Fibroblast of lung (primary cell): ENCODE data around the gene C15orf40. TPM values are rescaled to one million over a fixed set of nuclear protein-coding genes. Genes with fewer than 3 reads are reported as not detected.

Experiments used
- DNase-seq, 2 donors: peaks; one replicate each; pipeline versions ENCODE4 v3.0.0 to v3.0.0-alpha.2; 2010; ENCODE audit warnings: low read depth in 2 of 2
- H2AFZ ChIP-seq: 2 replicates; pipeline ENCODE4 v1.5.1; 2012; ENCODE audit warnings: low read length, control low read depth, inconsistent platforms
- H3K27ac ChIP-seq: 2 replicates; pipeline ENCODE4 v1.5.1; 2011; ENCODE audit warnings: low read length, control low read depth; ENCODE audit not compliant: insufficient read depth
- H3K27me3 ChIP-seq: 2 replicates; pipeline ENCODE4 v1.5.1; 2011; ENCODE audit warnings: mild to moderate bottlenecking, low read length; ENCODE audit not compliant: control insufficient read depth, insufficient read depth
- H3K36me3 ChIP-seq: 2 replicates; pipeline ENCODE4 v1.5.1; 2011; ENCODE audit warnings: low read length; ENCODE audit not compliant: control insufficient read depth, insufficient read depth
- H3K4me1 ChIP-seq: 2 replicates; pipeline ENCODE4 v1.5.1; 2011; ENCODE audit warnings: low read length; ENCODE audit not compliant: control insufficient read depth, insufficient read depth; ENCODE audit errors: extremely low read depth
- H3K4me2 ChIP-seq: 2 replicates; pipeline ENCODE4 v1.5.1; 2011; ENCODE audit warnings: low read length, control low read depth; ENCODE audit not compliant: insufficient read depth; ENCODE audit errors: extremely low read depth
- H3K4me3 ChIP-seq, 4 experiments: fragments of 200-600 bp in 1 of 4; sonication (generic) in 1 of 4; replicated peaks in 1 of 4; 2 replicates each; pipeline ENCODE4 v1.5.1; 2011 to 2016; ENCODE audit warnings: low read length in 4 of 4, low read depth in 3 of 4, mild to moderate bottlenecking in 3 of 4, control low read depth in 2 of 4, inconsistent platforms in 1 of 4, mixed read lengths in 1 of 4; ENCODE audit not compliant: insufficient read depth in 1 of 4; ENCODE audit errors: control extremely low read depth in 1 of 4
- H3K79me2 ChIP-seq: 2 replicates; pipeline ENCODE4 v1.5.1; 2012; ENCODE audit warnings: mild to moderate bottlenecking, low read length, inconsistent platforms; ENCODE audit not compliant: control insufficient read depth, insufficient read depth
- H3K9ac ChIP-seq: 2 replicates; pipeline ENCODE4 v1.5.1; 2011; ENCODE audit warnings: mild to moderate bottlenecking, low read length, control low read depth; ENCODE audit not compliant: insufficient read depth
- H3K9me3 ChIP-seq: 2 replicates; pipeline ENCODE4 v1.5.1; 2012; ENCODE audit warnings: low read depth, low read length; ENCODE audit not compliant: control insufficient read depth, insufficient read depth
- H4K20me1 ChIP-seq: 2 replicates; pipeline ENCODE4 v1.5.1; 2011; ENCODE audit warnings: low read length; ENCODE audit not compliant: control insufficient read depth, insufficient read depth; ENCODE audit errors: extremely low read depth
- EZH2 ChIP-seq: IDR thresholded peaks from 2 replicates; pipeline ENCODE4 v1.5.1; 2012; ENCODE audit warnings: low read length, control low read depth, mild to moderate bottlenecking; ENCODE audit errors: missing control alignments
- polyA plus RNA-seq, 2 donors: library from polyadenylated mRNA; depleted of rRNA in 1 of 2; stranded (reverse) in 1 of 2; unstranded in 1 of 2; fragments of >200 nt; gene quantifications; 2 replicates each; pipeline ENCODE4 v1.2.1, GENCODE V29; 2011 to 2012; ENCODE audit warnings: missing spikeins in 1 of 2
- total RNA-seq: library from RNA; depleted of rRNA; stranded (reverse); fragments of >200 nt; gene quantifications from 2 replicates; pipeline ENCODE4 v1.2.1, GENCODE V29; 2014
- TF ChIP-seq, protein P1 (sequence below), 2 donors: IDR thresholded peaks in 1 of 2; conservative IDR thresholded peaks in 1 of 2; 1 replicate in 1 of 2; 2 replicates in 1 of 2; pipeline ENCODE4 v1.5.1; 2011 to 2012; ENCODE audit warnings: low read length in 2 of 2, control low read depth in 1 of 2, inconsistent platforms in 1 of 2, low read depth in 1 of 2, mild to moderate bottlenecking in 1 of 2

C15orf40 gene
- total and polyA plus RNA-seq, 2 donors (not counting 1 experiment from before 2014, with no cell fraction given): 12.6 to 20.7 TPM

GRCh38 chr15:83015361-83015760 lies 3.9 kb upstream of the C15orf40 start:
- Histone ChIP-seq H3K79me2 (peaks cover 7% of the 10 kb centered on the region), H3K4me1 (peaks cover 5% of the 10 kb centered on the region), H3K36me3 (peaks cover 5% of the 10 kb centered on the region), H3K27ac (no peak overlapping the region), H2AFZ (no peak overlapping the region), H4K20me1 (no peaks in the 10 kb centered on the region), H3K4me3 (no peak overlapping the region), H3K9me3 (no peaks in the 10 kb centered on the region), H3K4me2 (no peak overlapping the region), H3K27me3 (no peaks in the 10 kb centered on the region), H3K9ac (no peak overlapping the region)
- DNase-seq: no peak
- TF ChIP-seq, protein P1, sequence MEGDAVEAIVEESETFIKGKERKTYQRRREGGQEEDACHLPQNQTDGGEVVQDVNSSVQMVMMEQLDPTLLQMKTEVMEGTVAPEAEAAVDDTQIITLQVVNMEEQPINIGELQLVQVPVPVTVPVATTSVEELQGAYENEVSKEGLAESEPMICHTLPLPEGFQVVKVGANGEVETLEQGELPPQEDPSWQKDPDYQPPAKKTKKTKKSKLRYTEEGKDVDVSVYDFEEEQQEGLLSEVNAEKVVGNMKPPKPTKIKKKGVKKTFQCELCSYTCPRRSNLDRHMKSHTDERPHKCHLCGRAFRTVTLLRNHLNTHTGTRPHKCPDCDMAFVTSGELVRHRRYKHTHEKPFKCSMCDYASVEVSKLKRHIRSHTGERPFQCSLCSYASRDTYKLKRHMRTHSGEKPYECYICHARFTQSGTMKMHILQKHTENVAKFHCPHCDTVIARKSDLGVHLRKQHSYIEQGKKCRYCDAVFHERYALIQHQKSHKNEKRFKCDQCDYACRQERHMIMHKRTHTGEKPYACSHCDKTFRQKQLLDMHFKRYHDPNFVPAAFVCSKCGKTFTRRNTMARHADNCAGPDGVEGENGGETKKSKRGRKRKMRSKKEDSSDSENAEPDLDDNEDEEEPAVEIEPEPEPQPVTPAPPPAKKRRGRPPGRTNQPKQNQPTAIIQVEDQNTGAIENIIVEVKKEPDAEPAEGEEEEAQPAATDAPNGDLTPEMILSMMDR (conservative IDR thresholded peaks at IDR 0.05 in 1 of 2, IDR thresholded peaks at IDR 0.05 in 1 of 2; ENCODE audit: low read depth in 1 of 2, low read length in 2 of 2): no peak
- TF ChIP-seq EZH2: no peak

GRCh38 chr15:83014205-83014653 lies 2.8 kb upstream of the C15orf40 start:
- Histone ChIP-seq H3K9ac (no peak overlapping the region), H3K36me3 (peaks cover 6% of the 10 kb centered on the region), H3K9me3 (no peaks in the 10 kb centered on the region), H2AFZ (no peak overlapping the region), H3K27me3 (no peaks in the 10 kb centered on the region), H3K79me2 (peaks cover 15% of the 10 kb centered on the region), H3K27ac (no peak overlapping the region), H4K20me1 (no peaks in the 10 kb centered on the region), H3K4me1 (peaks cover 5% of the 10 kb centered on the region), H3K4me2 (no peak overlapping the region), H3K4me3 (no peak overlapping the region)
- no peak for TF ChIP-seq EZH2
- TF ChIP-seq, protein P1 (conservative IDR thresholded peaks at IDR 0.05 in 1 of 2, IDR thresholded peaks at IDR 0.05 in 1 of 2; ENCODE audit: low read depth in 1 of 2, low read length in 2 of 2): no peak
- DNase-seq: no peak

DNA sequence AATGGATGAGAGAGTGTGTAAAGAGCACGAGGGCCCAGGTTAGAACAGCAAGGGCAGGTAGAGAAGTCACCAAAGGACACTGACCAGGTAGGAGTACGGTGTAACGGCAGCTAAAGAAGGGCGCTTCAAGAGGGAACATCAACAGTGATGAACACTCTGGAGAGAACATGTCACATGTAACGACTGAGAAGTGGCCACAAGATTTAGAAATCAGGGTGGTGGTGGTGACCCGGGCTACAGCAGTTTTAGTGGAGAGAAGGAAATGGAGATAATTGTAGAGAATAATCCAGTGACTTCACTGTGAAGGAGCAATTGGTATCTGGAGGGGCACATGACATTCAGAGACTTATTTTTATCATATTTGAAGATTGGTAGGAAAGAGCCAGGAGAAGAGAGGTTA lies 1.2 kb upstream of the C15orf40 start:
- Histone ChIP-seq H3K9me3 (no peaks in the 10 kb centered on the region), H3K27ac (no peak overlapping the region), H3K4me1 (peaks cover 5% of the 10 kb centered on the region), H3K27me3 (no peaks in the 10 kb centered on the region), H4K20me1 (no peaks in the 10 kb centered on the region), H3K79me2 (peaks cover 15% of the 10 kb centered on the region), H3K4me3 (no peak overlapping the region), H3K9ac (no peak overlapping the region), H2AFZ (no peak overlapping the region), H3K4me2 (no peak overlapping the region), H3K36me3 (peaks cover 5% of the 10 kb centered on the region)
- no peak for DNase-seq
- TF ChIP-seq EZH2: no peak
- TF ChIP-seq, protein P1 (conservative IDR thresholded peaks at IDR 0.05 in 1 of 2, IDR thresholded peaks at IDR 0.05 in 1 of 2; ENCODE audit: low read depth in 1 of 2, low read length in 2 of 2): no peak
